Ectodermal cell (in vitro differentiated cells): ENCODE results near the gene RHEBL1.

Source experiments
- H3K27ac ChIP-seq: 2 replicates; pipeline ENCODE4 v1.7.0; 2013; ENCODE audit warnings: mild to moderate bottlenecking, low read depth, low read length; ENCODE audit not compliant: insufficient read depth, poor library complexity, severe bottlenecking
- H3K27me3 ChIP-seq: 2 replicates; pipeline ENCODE4 v1.7.0; 2013; ENCODE audit warnings: mild to moderate bottlenecking, low read length; ENCODE audit not compliant: insufficient read depth, control insufficient read depth, poor library complexity, severe bottlenecking
- H3K36me3 ChIP-seq: one replicate; pipeline ENCODE4 v1.7.0; 2013; ENCODE audit warnings: low read length; ENCODE audit not compliant: control insufficient read depth, insufficient read depth
- H3K4me1 ChIP-seq: one replicate; pipeline ENCODE4 v1.7.0; 2013; ENCODE audit warnings: low read length; ENCODE audit not compliant: control insufficient read depth, insufficient read depth
- H3K4me3 ChIP-seq: 2 replicates; pipeline ENCODE4 v1.7.0; 2013; ENCODE audit warnings: low read depth, low read length, control low read depth; ENCODE audit not compliant: insufficient read depth
- H3K9me3 ChIP-seq: 2 replicates; pipeline ENCODE4 v1.7.0; 2013; ENCODE audit warnings: mild to moderate bottlenecking, low read length, moderate library complexity; ENCODE audit not compliant: control insufficient read depth
- WGBS, 2 experiments: methylation state at CpG; one replicate each; pipeline ENCODE4 v1.1.7; 2013; ENCODE audit warnings: missing lambda C conversion rate in 2 of 2; 5-methylcytosine and 5-hydroxymethylcytosine counted together

RHEBL1 gene

DNA sequence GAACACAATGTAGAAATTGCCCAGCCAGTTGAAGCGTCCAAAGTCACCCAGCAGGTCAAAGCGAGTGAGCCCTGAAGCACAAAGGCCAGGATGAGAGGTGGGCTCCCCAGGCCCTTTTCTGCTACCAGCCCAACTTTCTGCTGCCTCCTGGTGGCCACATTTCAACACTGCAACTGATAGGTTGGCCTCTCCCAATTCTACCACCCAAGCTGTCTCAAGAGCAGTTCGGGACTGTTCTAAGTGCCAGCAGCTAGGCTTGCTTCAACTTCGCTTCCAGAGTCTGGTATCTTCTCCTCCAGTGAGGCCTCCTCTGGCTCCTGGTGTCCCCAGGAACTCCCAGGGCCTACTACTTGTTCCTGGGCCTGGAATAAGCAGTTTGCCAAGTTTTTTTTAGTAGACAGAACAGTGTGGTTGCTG is 28.3 kb upstream of the RHEBL1 start:
- 55 to 59% methylated on average over 4 of the region's 4 CpGs for WGBS, 2 experiments
- H3K4me3 ChIP-seq, result no peak overlapping the region
- H3K36me3 ChIP-seq, result peaks cover 26% of the 10 kb centered on the region
- H3K9me3 ChIP-seq, result no peaks in the 10 kb centered on the region
- H3K4me1 ChIP-seq, result peaks cover 17% of the 10 kb centered on the region
- peaks cover 26% of the 10 kb centered on the region for H3K27me3 ChIP-seq
- no peak overlapping the region for H3K27ac ChIP-seq

DNA sequence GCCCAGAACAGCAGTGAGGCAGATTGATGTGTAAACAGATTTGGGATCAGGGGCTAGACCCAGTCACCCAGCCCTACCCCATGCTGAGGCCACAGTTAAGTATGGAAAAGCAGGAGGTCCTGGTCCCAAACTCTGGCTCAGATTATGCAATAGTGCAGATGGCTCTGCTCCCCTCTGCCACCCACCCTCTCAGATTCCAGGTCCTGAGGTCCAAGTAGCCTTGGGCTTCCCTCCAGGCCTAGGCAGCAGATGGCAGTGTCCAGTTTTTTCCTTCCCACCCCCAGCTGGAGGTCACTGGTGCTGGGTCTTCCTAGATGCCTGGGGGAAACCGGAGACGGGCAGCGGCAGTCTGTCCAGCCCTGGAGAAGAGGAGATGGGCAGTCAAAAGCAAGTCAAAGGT is 27.6 kb upstream of the RHEBL1 start:
- Histone ChIP-seq H3K9me3 (no peaks in the 10 kb centered on the region), H3K27ac (no peak overlapping the region), H3K4me1 (peaks cover 21% of the 10 kb centered on the region), H3K36me3 (peaks cover 26% of the 10 kb centered on the region), H3K27me3 (peaks cover 33% of the 10 kb centered on the region), H3K4me3 (no peak overlapping the region)
- WGBS, 2 experiments, result 92 to 95% methylated on average over 3 of the region's 3 CpGs

DNA sequence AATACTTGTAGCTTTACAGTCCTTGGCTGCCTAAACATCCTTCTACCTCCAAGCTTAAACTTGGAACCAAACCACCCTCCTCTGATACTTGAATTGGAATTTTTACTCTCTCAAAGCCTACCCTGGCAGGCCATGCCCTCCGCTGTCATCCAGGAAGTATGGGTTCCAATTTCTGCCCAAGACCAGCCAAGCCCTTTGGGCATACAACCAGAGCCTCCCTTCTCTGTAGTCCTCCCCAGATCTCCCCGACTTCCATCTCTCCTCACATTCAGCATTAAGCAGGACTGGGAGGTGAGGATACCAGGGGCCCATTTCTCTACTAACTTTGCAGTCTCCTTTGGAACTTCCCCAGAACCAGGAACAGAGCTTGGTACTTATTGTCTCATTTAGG is 25.2 kb upstream of the RHEBL1 start:
- 80 to 86% methylated on average over 2 of the region's 2 CpGs for WGBS, 2 experiments
- peaks cover 57% of the 10 kb centered on the region for H3K27me3 ChIP-seq
- H3K4me3 ChIP-seq, result no peak overlapping the region
- no peak overlapping the region for H3K27ac ChIP-seq
- no peaks in the 10 kb centered on the region for H3K9me3 ChIP-seq
- H3K36me3 ChIP-seq, result peaks cover 11% of the 10 kb centered on the region
- H3K4me1 ChIP-seq, result peaks cover 33% of the 10 kb centered on the region

DNA sequence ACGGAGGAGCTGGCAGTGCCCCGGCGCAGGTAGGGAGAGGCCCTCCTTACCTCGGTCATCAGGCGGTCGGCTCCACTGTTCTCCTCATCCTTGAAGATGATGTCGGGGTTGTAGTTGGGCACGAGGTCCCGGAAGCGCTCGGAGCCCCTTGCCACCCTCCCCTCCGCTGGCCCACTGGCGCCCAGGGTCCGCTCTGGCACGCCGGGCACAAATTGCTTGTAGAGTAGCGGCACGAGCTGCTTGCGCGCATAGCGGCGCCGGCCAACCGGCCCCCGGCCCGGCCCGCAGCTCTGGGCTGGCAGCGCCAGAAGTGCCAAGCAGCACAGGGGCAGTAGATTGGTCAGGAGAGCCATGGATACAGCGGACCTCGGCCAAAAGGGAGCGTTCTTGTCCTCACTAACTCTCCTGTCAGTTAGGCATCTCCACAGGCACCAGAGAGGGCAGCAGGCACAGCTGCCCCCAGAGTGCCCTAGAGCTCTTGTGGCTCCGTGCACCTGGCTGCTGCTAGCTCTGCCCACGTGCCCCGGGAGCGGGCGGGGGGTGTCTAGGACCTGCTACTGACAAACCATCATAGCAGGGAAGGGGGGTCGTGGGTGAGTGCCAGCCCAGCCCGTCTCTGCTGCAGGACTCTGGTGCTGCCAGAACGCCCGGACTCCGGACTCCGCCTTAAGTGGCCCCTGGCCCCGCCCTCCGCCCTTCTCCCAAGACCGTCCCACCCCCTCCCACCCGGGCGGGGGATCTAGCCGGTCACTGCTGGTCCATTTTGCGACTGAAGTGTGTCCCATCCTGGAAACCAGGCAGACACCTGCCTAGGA is 24.6 kb upstream of the RHEBL1 start, which contains the start of gene DHH:
DHH (minus strand) TSS at position 642 of the 815 bp plus-strand sequence; CDS start at position 353, 289 bp downstream.
- no peak within 1 kb of the TSS for H3K4me3 ChIP-seq
- H3K36me3 ChIP-seq, result peaks cover 6% of the 10 kb centered on the region
- H3K27me3 ChIP-seq, result peaks cover 63% of the 10 kb centered on the region
- no peak within 1 kb of the TSS for H3K27ac ChIP-seq
- peaks cover 36% of the 10 kb centered on the region for H3K4me1 ChIP-seq
- WGBS, 2 experiments, result 22 to 23% methylated on average over 49 of the region's 49 CpGs
- no peaks in the 10 kb centered on the region for H3K9me3 ChIP-seq

DNA sequence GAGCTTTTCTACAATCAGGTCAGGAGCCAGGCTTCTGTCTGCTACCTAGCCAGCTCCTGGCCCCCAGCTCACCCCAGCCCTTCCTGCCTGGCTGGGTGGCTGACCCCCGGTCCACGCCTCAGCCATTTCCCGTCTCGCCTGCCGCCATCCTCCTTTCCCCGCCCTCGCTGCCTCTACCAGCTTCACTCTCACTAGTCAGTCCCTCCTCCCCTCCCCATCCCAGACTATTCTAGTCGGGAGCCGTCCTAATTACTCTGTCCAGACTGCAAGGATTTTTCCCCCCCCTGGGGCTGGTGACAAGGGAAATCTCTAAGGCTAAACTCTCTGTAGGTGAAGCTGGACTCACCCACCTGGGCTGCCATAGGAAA is 24.0 kb upstream of the RHEBL1 start:
- Histone ChIP-seq H3K4me1 (peaks cover 36% of the 10 kb centered on the region), H3K9me3 (no peaks in the 10 kb centered on the region), H3K4me3 (no peak overlapping the region), H3K27me3 (peaks cover 69% of the 10 kb centered on the region), H3K27ac (no peak overlapping the region), H3K36me3 (peaks cover 6% of the 10 kb centered on the region)
- 16% methylated on average over 9 of the region's 9 CpGs for WGBS, 2 experiments

DNA sequence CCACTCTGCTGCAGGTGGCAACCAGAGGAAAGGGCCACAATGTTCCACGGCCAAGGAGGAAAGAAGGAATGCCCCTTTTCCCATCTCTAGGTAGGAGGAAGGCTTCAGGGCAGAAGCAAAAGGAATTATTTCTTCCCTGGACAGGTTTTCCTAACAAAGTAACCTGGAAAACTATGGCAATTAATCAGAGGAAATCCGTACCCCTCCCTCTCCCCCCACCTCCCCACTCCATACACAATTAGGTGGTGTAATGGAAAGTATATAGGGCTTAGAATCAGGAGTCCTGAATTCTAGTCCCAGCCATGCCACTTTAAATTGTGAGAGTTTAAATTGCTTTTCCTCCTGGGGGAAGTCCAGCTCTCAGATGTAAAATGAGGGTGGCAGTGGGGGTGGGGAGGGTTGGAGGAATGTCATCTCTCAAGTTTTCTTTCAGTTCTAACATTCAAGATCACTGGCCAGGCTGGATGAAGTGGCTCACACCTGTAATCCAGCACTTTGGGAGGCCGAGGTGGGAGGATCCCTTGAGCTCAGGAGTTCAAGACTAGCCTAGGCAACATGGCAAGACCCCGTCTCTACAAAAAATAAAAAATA is 23.1 kb upstream of the RHEBL1 start:
- WGBS, 2 experiments, result 75 to 76% methylated on average over 3 of the region's 4 CpGs
- Histone ChIP-seq H3K4me3 (no peak overlapping the region), H3K27me3 (peaks cover 77% of the 10 kb centered on the region)

DNA sequence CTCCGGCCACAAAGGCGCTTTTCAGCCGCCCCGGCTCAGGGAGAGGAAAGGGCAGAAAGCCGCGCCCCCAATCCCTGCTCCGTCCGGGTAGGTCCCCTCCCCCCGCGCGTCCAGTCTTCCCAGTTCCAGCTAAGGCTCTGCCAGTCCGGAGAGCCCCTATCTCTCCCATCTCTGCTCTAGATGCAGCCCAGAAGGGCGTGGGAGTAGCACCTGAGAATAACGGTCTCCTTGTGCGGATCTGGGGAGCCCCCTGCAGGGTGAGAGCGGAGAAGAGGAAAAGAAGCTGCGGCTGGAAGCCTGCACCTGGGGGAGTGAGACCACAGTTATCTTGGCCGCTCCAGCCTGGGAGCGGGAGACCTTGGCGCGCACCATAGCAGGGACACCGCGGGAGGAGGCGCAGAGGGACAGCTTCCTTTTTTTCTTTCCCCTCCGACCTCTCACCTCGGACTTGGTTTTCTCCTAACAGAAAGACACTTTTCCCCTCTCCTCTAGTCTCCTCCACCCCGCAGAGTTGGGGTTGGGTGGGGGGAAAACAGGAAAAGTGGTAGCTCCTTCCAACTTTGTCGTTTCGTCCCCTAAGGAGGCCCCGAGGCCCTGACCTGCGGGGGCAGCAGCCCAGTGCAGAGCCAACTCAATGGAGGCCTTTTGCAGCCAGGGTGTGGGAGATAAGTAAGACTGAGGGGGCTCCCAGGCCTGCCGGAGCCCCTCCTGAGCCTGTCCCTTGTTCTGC is 22.5 kb upstream of the RHEBL1 start:
- H3K27me3 ChIP-seq, result peaks cover 84% of the 10 kb centered on the region
- 4 to 5% methylated on average over 32 of the region's 32 CpGs for WGBS, 2 experiments

More for the DNA sequence above, 23.1 kb upstream of the RHEBL1 start:
- Histone ChIP-seq H3K27ac (no peak overlapping the region), H3K4me1 (peaks cover 45% of the 10 kb centered on the region), H3K9me3 (no peaks in the 10 kb centered on the region), H3K36me3 (peaks cover 6% of the 10 kb centered on the region)

DNA sequence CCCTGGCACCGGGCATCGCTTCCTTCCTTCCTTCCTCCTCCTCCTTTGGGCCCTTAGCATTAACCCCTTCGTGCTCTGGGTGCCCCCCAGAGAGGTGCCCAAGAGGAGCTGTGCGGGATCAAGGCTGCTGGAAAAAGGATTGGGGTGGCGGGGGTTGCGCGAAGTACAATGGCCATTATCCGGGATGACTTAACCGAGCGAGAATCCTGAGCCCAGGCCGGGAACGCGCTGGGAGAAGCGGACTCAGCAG is 22.0 kb upstream of the RHEBL1 start:
- H3K9me3 ChIP-seq, result no peaks in the 10 kb centered on the region
- no peaks in the 10 kb centered on the region for H3K36me3 ChIP-seq
- peaks cover 45% of the 10 kb centered on the region for H3K4me1 ChIP-seq
- H3K27me3 ChIP-seq, result peaks cover 89% of the 10 kb centered on the region
- peak overlapping the region; percentile 28 for H3K4me3 ChIP-seq
- WGBS, 2 experiments, result 1 to 2% methylated on average over 14 of the region's 14 CpGs
- H3K27ac ChIP-seq, result no peak overlapping the region

More for the DNA sequence above, 22.5 kb upstream of the RHEBL1 start:
- Histone ChIP-seq H3K4me1 (peaks cover 45% of the 10 kb centered on the region), H3K36me3 (peaks cover 1% of the 10 kb centered on the region), H3K9me3 (no peaks in the 10 kb centered on the region), H3K4me3 (peak overlapping the region; percentile 28), H3K27ac (no peak overlapping the region)

DNA sequence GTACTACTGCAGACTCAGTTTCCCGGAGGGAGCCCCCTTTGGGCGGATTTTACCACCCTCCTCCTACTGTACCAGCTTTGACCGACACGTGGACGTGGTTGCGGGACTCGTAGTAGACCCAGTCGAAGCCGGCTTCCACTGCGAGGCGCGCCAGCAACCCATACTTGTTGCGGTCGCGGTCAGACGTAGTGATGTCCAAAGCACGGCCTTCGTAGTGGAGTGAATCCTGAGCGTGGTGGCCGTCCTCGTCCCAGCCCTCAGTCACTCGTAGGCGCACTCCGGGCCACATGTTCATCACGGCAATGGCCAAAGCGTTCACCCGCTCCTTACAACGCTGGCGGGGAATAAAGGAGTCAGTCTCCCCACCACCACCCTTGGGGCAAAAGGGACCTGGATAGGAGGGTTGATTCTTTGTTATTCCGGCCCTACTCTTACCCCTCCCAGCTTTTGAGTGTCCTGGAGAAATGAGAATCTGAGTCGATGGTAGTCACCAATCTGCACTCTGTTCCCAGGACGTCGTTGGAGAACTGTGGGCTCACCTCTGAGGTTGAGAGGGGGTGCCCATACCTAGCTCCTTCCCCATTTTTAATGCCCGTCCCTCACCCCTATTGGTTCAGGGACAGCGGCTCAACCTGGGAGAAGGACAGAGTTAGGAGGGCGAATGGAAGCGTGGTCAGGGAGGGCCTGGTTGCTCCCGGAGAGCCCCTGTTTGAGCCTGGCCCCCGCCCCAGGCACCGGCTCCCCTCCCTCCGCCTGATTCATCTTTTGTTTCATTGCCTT is 21.5 kb upstream of the RHEBL1 start:
- H3K4me3 ChIP-seq, result peak overlapping the region; percentile 28
- peaks cover 94% of the 10 kb centered on the region for H3K27me3 ChIP-seq
- WGBS, 2 experiments, result 53 to 55% methylated on average over 41 of the region's 41 CpGs

More for the DNA sequence above, 21.5 kb upstream of the RHEBL1 start:
- H3K36me3 ChIP-seq, result no peaks in the 10 kb centered on the region
- peaks cover 45% of the 10 kb centered on the region for H3K4me1 ChIP-seq
- H3K9me3 ChIP-seq, result no peaks in the 10 kb centered on the region
- H3K27ac ChIP-seq, result no peak overlapping the region
